Endothelial cell of umbilical vein (primary cell): ENCODE data around the gene TMEM82. TPM values are rescaled to one million over a fixed set of nuclear protein-coding genes. Genes with fewer than 3 reads are reported as not detected.

ENCODE experiments used
- BruUV-seq: library from RNA; stranded (reverse); fragments of 400-500 nt; replicated peaks from 2 replicates; lab custom pipeline; 2021; lab: Mats Ljungman, UMichigan
- CTCF ChIA-PET: fragments of 300-600, 350-600 bp; sonication (Branson Sonifier 250); formaldehyde crosslinking; loops from one replicate; lab custom pipeline; 2021; ENCODE audit warnings: antibody characterized with exemption, inconsistent platforms; lab: Charles Lee
- POLR2A ChIA-PET: fragments of 300-600, 350-600 bp; sonication (Branson Sonifier 250); formaldehyde crosslinking; loops from one replicate; lab custom pipeline; 2021; ENCODE audit warnings: antibody characterized with exemption, inconsistent platforms; lab: Charles Lee
- DNase-seq: peaks from one replicate; pipeline ENCODE4 v3.0.0-alpha.2; 2011; ENCODE audit warnings: low read depth, low spot score
- FAIRE-seq: peaks from 2 replicates; lab custom pipeline; 2011; peaks lifted over from hg19 to GRCh38; lab: Jason Lieb, UNC
- H2AFZ ChIP-seq: 2 replicates; pipeline ENCODE4 v1.6.0; 2012; ENCODE audit warnings: low read depth, low read length, control low read depth, inconsistent platforms
- H3K27ac ChIP-seq: 2 replicates; pipeline ENCODE4 v1.5.1; 2011; ENCODE audit warnings: low read depth, mild to moderate bottlenecking, control low read depth, low read length, moderate library complexity; ENCODE audit not compliant: insufficient read depth
- H3K27me3 ChIP-seq, 2 experiments: 2 replicates each; pipeline versions ENCODE4 v1.6.0 to v1.6.1; 2011; ENCODE audit warnings: low read length in 2 of 2, mixed read lengths in 1 of 2; ENCODE audit not compliant: control insufficient read depth in 2 of 2, insufficient read depth in 2 of 2
- H3K36me3 ChIP-seq, 2 experiments: 2 replicates in 1 of 2; 3 replicates in 1 of 2; pipeline ENCODE4 v1.5.1; 2011; ENCODE audit warnings: low read length in 2 of 2, mild to moderate bottlenecking in 1 of 2, moderate library complexity in 1 of 2; ENCODE audit not compliant: control insufficient read depth in 2 of 2, insufficient read depth in 2 of 2; ENCODE audit errors: extremely low read depth in 1 of 2
- H3K4me1 ChIP-seq: 3 replicates; pipeline ENCODE4 v1.5.1; 2011; ENCODE audit warnings: mild to moderate bottlenecking, low read length; ENCODE audit not compliant: control insufficient read depth, insufficient read depth; ENCODE audit errors: extremely low read depth
- H3K4me2 ChIP-seq: 2 replicates; pipeline ENCODE4 v1.6.1; 2011; ENCODE audit warnings: low read length, control low read depth, mixed read lengths; ENCODE audit not compliant: insufficient read depth
- H3K4me3 ChIP-seq, 3 experiments: fragments of 200-600 bp in 1 of 3; sonication (generic), shearing (Covaris generic) in 1 of 3; replicated peaks in 1 of 3; 2 replicates each; pipeline ENCODE4 v1.5.1; 2011 to 2016; ENCODE audit warnings: control low read depth in 3 of 3, low read length in 3 of 3, mild to moderate bottlenecking in 2 of 3, inconsistent platforms in 1 of 3, low read depth in 1 of 3, moderate library complexity in 1 of 3; ENCODE audit not compliant: insufficient read depth in 1 of 3
- H3K79me2 ChIP-seq: 2 replicates; pipeline ENCODE4 v1.6.0; 2012; ENCODE audit warnings: low read length, inconsistent platforms; ENCODE audit not compliant: control insufficient read depth, insufficient read depth
- H3K9ac ChIP-seq: replicated peaks from 2 replicates; pipeline ENCODE3; 2011; ENCODE audit warnings: low read length, control low read depth; ENCODE audit not compliant: insufficient read depth; ENCODE audit errors: extremely low read depth
- H3K9me1 ChIP-seq: replicated peaks from 3 replicates; pipeline ENCODE4 v1.6.0; 2011; ENCODE audit warnings: mild to moderate bottlenecking, low read length; ENCODE audit not compliant: control insufficient read depth, insufficient read depth; ENCODE audit errors: extremely low read depth
- H3K9me3 ChIP-seq: replicated peaks from 2 replicates; pipeline ENCODE4 v1.5.1; 2012; ENCODE audit warnings: low read length, inconsistent platforms; ENCODE audit not compliant: control insufficient read depth, insufficient read depth
- H4K20me1 ChIP-seq: replicated peaks from 2 replicates; pipeline ENCODE3; 2011; ENCODE audit warnings: mild to moderate bottlenecking, low read length; ENCODE audit not compliant: control insufficient read depth, insufficient read depth; ENCODE audit errors: extremely low read depth
- CTCF ChIP-seq, 2 donors: IDR thresholded peaks; 1 replicate in 1 of 2; 2 replicates in 1 of 2; pipeline ENCODE4 v1.5.1; 2011; ENCODE audit warnings: low read length in 2 of 2, mild to moderate bottlenecking in 2 of 2, moderate library complexity in 2 of 2, control low read depth in 1 of 2, inconsistent platforms in 1 of 2, low read depth in 1 of 2; ENCODE audit not compliant: insufficient read depth in 1 of 2; ENCODE audit errors: extremely low read depth in 1 of 2
- EZH2 ChIP-seq: IDR thresholded peaks from 2 replicates; pipeline ENCODE4 v1.6.1; 2012; ENCODE audit warnings: borderline replicate concordance, low read depth, mild to moderate bottlenecking, moderate library complexity, low read length, inconsistent platforms; ENCODE audit not compliant: severe bottlenecking
- FOS ChIP-seq: IDR thresholded peaks from 2 replicates; pipeline ENCODE4 v1.6.1; 2011; ENCODE audit warnings: mild to moderate bottlenecking, low read length, moderate library complexity, borderline replicate concordance; ENCODE audit not compliant: insufficient read depth
- GATA2 ChIP-seq: IDR thresholded peaks from 2 replicates; pipeline ENCODE4 v1.7.0; 2011; ENCODE audit warnings: low read depth, mild to moderate bottlenecking, moderate library complexity, mixed read lengths, low read length; ENCODE audit not compliant: insufficient read length, insufficient read depth
- JUN ChIP-seq: IDR thresholded peaks from 2 replicates; pipeline ENCODE4 v1.6.1; 2011; ENCODE audit warnings: borderline replicate concordance, low read depth; ENCODE audit not compliant: insufficient read length, insufficient read depth
- MAX ChIP-seq: IDR thresholded peaks from 2 replicates; pipeline ENCODE4 v1.6.1; 2011; ENCODE audit not compliant: insufficient read depth, insufficient read length
- MYC ChIP-seq: IDR thresholded peaks from one replicate; pipeline ENCODE4 v1.6.1; 2011; ENCODE audit warnings: mild to moderate bottlenecking, low read depth, low read length
- POLR2A ChIP-seq: IDR thresholded peaks from 2 replicates; pipeline ENCODE4 v1.6.1; 2012; ENCODE audit warnings: low read depth, mild to moderate bottlenecking, control low read depth, low read length
- POLR2AphosphoS5 ChIP-seq: IDR thresholded peaks from 2 replicates; pipeline ENCODE4 v1.6.1; 2012; ENCODE audit warnings: low read depth, mild to moderate bottlenecking, control low read depth, low read length, moderate library complexity; ENCODE audit not compliant: insufficient read depth
- dilution Hi-C: fragments of 300-500 bp; cut with MboI; formaldehyde crosslinking; loops from one replicate; pipeline ENCODE4 v1.15.0; 2019; ENCODE audit warnings: low sequenced_read_pairs; ENCODE audit not compliant: extremely low pct_ligation_motif_present
- intact Hi-C: fragments of 100-400 bp; cut with micrococcal nuclease; formaldehyde crosslinking; loops from one replicate; pipeline ENCODE4 v1.10.0; 2022
- polyA plus RNA-seq, 4 experiments: library from polyadenylated mRNA; depleted of rRNA in 3 of 4; stranded (reverse) in 3 of 4; unstranded in 1 of 4; fragments of >200 nt; gene quantifications; 2 replicates each; pipeline versions ENCODE4 v1.2.1 to v1.2.3, GENCODE V29; 2011 to 2012; ENCODE audit warnings: missing spikeins in 1 of 4
- total RNA-seq: library from RNA; stranded (reverse); gene quantifications from 2 replicates; pipeline ENCODE4 v1.2.3, GENCODE V29; 2021

Gene TMEM82
- total and polyA plus RNA-seq, 2 donors (not counting 3 experiments of a cell fraction or from before 2014, with no cell fraction given) = not detected

GRCh38 chr1:15767941-15768340, 25.6 kb downstream of the TMEM82 start:
- Histone ChIP-seq H3K9me1 (no peaks in the 10 kb centered on the region), H3K9me3 (no peaks in the 10 kb centered on the region), H3K4me3 (no peak overlapping the region), H3K27me3 (no peaks in the 10 kb centered on the region), H4K20me1 (no peaks in the 10 kb centered on the region), H3K36me3 (peaks cover 43 to 63% of the 10 kb centered on the region in 2 experiments), H2AFZ (no peak overlapping the region), H3K79me2 (peaks cover 73% of the 10 kb centered on the region), H3K27ac (no peak overlapping the region), H3K4me1 (peaks cover 20% of the 10 kb centered on the region), H3K4me2 (no peak overlapping the region), H3K9ac (no peak overlapping the region)
- ChIA-PET CTCF (no interaction called here), POLR2A (no interaction called here)
- BruUV-seq = no TSS peak
- FAIRE-seq (no peak), DNase-seq (no peak)
- dilution Hi-C loops (no loop called here), intact Hi-C loops (no loop called here)
- TF ChIP-seq JUN (no peak), GATA2 (no peak), EZH2 (no peak), MYC (no peak), POLR2AphosphoS5 (no peak), POLR2A (no peak), MAX (no peak), FOS (no peak)

- CTCF ChIA-PET = no interaction called here
- no peak overlapping the region for H2AFZ ChIP-seq
Measured at GRCh38 chr1:15768388-15768787, 26.1 kb downstream of the TMEM82 start.

More at GRCh38 chr1:15768388-15768787, 26.1 kb downstream of the TMEM82 start:
- POLR2A ChIA-PET = no interaction called here
- Histone ChIP-seq H3K9me3 (no peaks in the 10 kb centered on the region), H3K4me1 (peaks cover 20% of the 10 kb centered on the region), H3K79me2 (peaks cover 69% of the 10 kb centered on the region), H3K36me3 (peaks cover 43 to 63% of the 10 kb centered on the region in 2 experiments), H3K27ac (no peak overlapping the region), H3K9me1 (no peaks in the 10 kb centered on the region), H3K9ac (no peak overlapping the region), H3K4me3 (no peak overlapping the region), H3K27me3 (no peaks in the 10 kb centered on the region), H4K20me1 (no peaks in the 10 kb centered on the region), H3K4me2 (no peak overlapping the region)
- DNase-seq (no peak), FAIRE-seq (no peak)
- no TSS peak for BruUV-seq
- TF ChIP-seq EZH2 (no peak), MYC (no peak), FOS (no peak), JUN (no peak), MAX (no peak), GATA2 (no peak), POLR2AphosphoS5 (no peak), POLR2A (no peak), CTCF (IDR thresholded peaks at IDR 0.05; ENCODE audit: extremely low read depth in 1 of 2, insufficient read depth in 1 of 2, low read depth in 1 of 2, low read length in 2 of 2) (no peak)
- intact Hi-C loops = no loop called here
- dilution Hi-C loops = no loop called here
